Left ventricle myocardium inferior (tissue), 1 donor: Measurements from ENCODE around the gene SV2C. TPM values are rescaled to one million over a fixed set of nuclear protein-coding genes. Genes with fewer than 3 reads are reported as not detected.

Experiments used
- DNase-seq: peaks from one replicate; pipeline ENCODE4 v3.0.0-alpha.2; 2020
- H3K27ac ChIP-seq: fragments of 200-600 bp; replicated peaks from 2 replicates; pipeline ENCODE4 v1.8.0; 2021
- H3K27me3 ChIP-seq: fragments of 200-600 bp; 2 replicates; pipeline ENCODE4 v1.8.0; 2021; ENCODE audit warnings: low read depth
- H3K36me3 ChIP-seq: fragments of 200-600 bp; 2 replicates; pipeline ENCODE4 v1.8.0; 2021
- H3K4me1 ChIP-seq: fragments of 200-600 bp; 2 replicates; pipeline ENCODE4 v1.8.0; 2021
- H3K4me3 ChIP-seq: fragments of 200-600 bp; 2 replicates; pipeline ENCODE4 v1.8.0; 2021; ENCODE audit warnings: mild to moderate bottlenecking, moderate library complexity
- H3K9me3 ChIP-seq: fragments of 200-600 bp; replicated peaks from 2 replicates; pipeline ENCODE4 v1.8.0; 2021
- CTCF ChIP-seq: fragments of 200-600 bp; IDR thresholded peaks from 2 replicates; pipeline ENCODE4 v1.8.0; 2021; ENCODE audit warnings: antibody characterized with exemption, mild to moderate bottlenecking, borderline replicate concordance
- intact Hi-C: fragments of 100-400 bp; cut with micrococcal nuclease; formaldehyde crosslinking; loops from one replicate; pipeline ENCODE4 v1.11.0; 2022
- total RNA-seq: library from RNA; stranded (reverse); fragmentation: NEBNext Ultra II Directional; extraction: Animal tissue kit (Norgen Biotek cat#: 25700); gene quantifications from one replicate; pipeline ENCODE4 v1.2.1, GENCODE V29; 2021
- donor health status: DM: no; HTN: yes; CAD: no; lungs with severe emphysema.

The SV2C gene
- total RNA-seq, 1 donor from 2014 or later = 0.44 TPM

- Histone ChIP-seq H3K4me3 (no peak overlapping the region), H3K36me3 (no peaks in the 10 kb centered on the region), H3K4me1 (no peaks in the 10 kb centered on the region), H3K27me3 (no peaks in the 10 kb centered on the region), H3K27ac (no peak overlapping the region), H3K9me3 (no peaks in the 10 kb centered on the region)
- no peak for TF ChIP-seq CTCF
- DNase-seq = no peak
- intact Hi-C loops = no loop called here
Measured at GRCh38 chr5:76283670-76284069, 200.5 kb downstream of the SV2C start.

GRCh38 chr5:76289692-76290091 is 206.5 kb downstream of the SV2C start:
- Histone ChIP-seq H3K4me1 (no peaks in the 10 kb centered on the region), H3K27me3 (peaks cover 4% of the 10 kb centered on the region), H3K36me3 (no peaks in the 10 kb centered on the region), H3K4me3 (no peak overlapping the region), H3K27ac (no peak overlapping the region), H3K9me3 (no peaks in the 10 kb centered on the region)
- no peak for DNase-seq
- no peak for TF ChIP-seq CTCF
- intact Hi-C loops = no loop called here

- intact Hi-C loops = no loop called here
- no peaks in the 10 kb centered on the region for H3K36me3 ChIP-seq
- no peak overlapping the region for H3K27ac ChIP-seq
- no peaks in the 10 kb centered on the region for H3K4me1 ChIP-seq
- H3K27me3 ChIP-seq = peaks cover 6% of the 10 kb centered on the region
- no peak for DNase-seq
- H3K9me3 ChIP-seq = no peaks in the 10 kb centered on the region
- no peak for TF ChIP-seq CTCF
- no peak overlapping the region for H3K4me3 ChIP-seq
Measured at GRCh38 chr5:76290321-76290757, 207.2 kb downstream of the SV2C start.

- no peak for TF ChIP-seq CTCF
- no peak overlapping the region for H3K27ac ChIP-seq
- intact Hi-C loops = no loop called here
- peaks cover 6% of the 10 kb centered on the region for H3K27me3 ChIP-seq
- no peaks in the 10 kb centered on the region for H3K36me3 ChIP-seq
- no peaks in the 10 kb centered on the region for H3K4me1 ChIP-seq
- H3K9me3 ChIP-seq = no peaks in the 10 kb centered on the region
- no peak overlapping the region for H3K4me3 ChIP-seq
- DNase-seq = no peak
Measured at GRCh38 chr5:76291305-76292077, 208.3 kb downstream of the SV2C start.

GRCh38 chr5:76292620-76293322 is 209.6 kb downstream of the SV2C start:
- no peak for DNase-seq
- H3K4me3 ChIP-seq = no peak overlapping the region
- no peak for TF ChIP-seq CTCF
- H3K4me1 ChIP-seq = no peaks in the 10 kb centered on the region
- no peaks in the 10 kb centered on the region for H3K36me3 ChIP-seq
- no peaks in the 10 kb centered on the region for H3K9me3 ChIP-seq
- H3K27me3 ChIP-seq = peaks cover 11% of the 10 kb centered on the region
- no peak overlapping the region for H3K27ac ChIP-seq
- intact Hi-C loops = no loop called here
